PC-3 (cell line): Measurements from ENCODE around the gene SLC41A3. TPM values are rescaled to one million over a fixed set of nuclear protein-coding genes. Genes with fewer than 3 reads are reported as not detected.

Experiments used
- ATAC-seq: fragments of 200-7000 bp; cut with Tn5 transposase; 2 replicates; pipeline ENCODE4 v1.9.1; 2020; ENCODE audit warnings: mild to moderate bottlenecking, moderate library complexity
- BruUV-seq: library from RNA; stranded (reverse); fragments of 400-500 nt; replicated peaks from 2 replicates; lab custom pipeline; 2021; lab: Mats Ljungman, UMichigan
- CTCF ChIA-PET: fragments of 300-600 bp; sonication (Branson Sonifier 250); formaldehyde crosslinking; loops from one replicate; lab custom pipeline; 2022; ENCODE audit warnings: antibody characterized with exemption; lab: Charles Lee
- POLR2A ChIA-PET: fragments of 300-600 bp; sonication (Branson Sonifier 250); formaldehyde crosslinking; loops from one replicate; lab custom pipeline; 2022; ENCODE audit warnings: antibody characterized with exemption; ENCODE audit not compliant: unreplicated experiment; lab: Charles Lee
- DNase-seq: peaks from one replicate; pipeline ENCODE4 v3.0.0-alpha.2; 2015
- H2AFZ ChIP-seq: fragments of 300-600 bp; sonication (generic); 2 replicates; pipeline ENCODE4 v1.6.0; 2016; ENCODE audit warnings: antibody characterized with exemption, low read length
- H3F3A ChIP-seq: fragments of 300-600 bp; sonication (generic); one replicate; pipeline ENCODE4 v1.6.0; 2017; ENCODE audit warnings: antibody characterized with exemption, low read length, control low read depth, mild to moderate bottlenecking; ENCODE audit not compliant: unreplicated experiment
- H3K27ac ChIP-seq: fragments of 300-600 bp; sonication (generic); 2 replicates; pipeline ENCODE4 v1.5.1; 2016; ENCODE audit warnings: mild to moderate bottlenecking, low read length
- H3K27me3 ChIP-seq: fragments of 300-600 bp; sonication (generic); 2 replicates; pipeline ENCODE4 v1.6.1; 2016; ENCODE audit warnings: low read length, mixed read lengths
- H3K36me3 ChIP-seq: fragments of 300-600 bp; sonication (generic); 2 replicates; pipeline ENCODE4 v1.6.1; 2016; ENCODE audit warnings: low read depth, mixed run types, low read length, mixed read lengths
- H3K4me1 ChIP-seq: fragments of 300-600 bp; sonication (generic); 2 replicates; pipeline ENCODE4 v1.5.1; 2016; ENCODE audit warnings: low read length; ENCODE audit not compliant: insufficient read depth
- H3K4me2 ChIP-seq: fragments of 300-600 bp; sonication (generic); 2 replicates; pipeline ENCODE4 v1.6.0; 2016; ENCODE audit warnings: low read length
- H3K4me3 ChIP-seq: fragments of 300-600 bp; sonication (generic); 2 replicates; pipeline ENCODE4 v1.5.1; 2016; ENCODE audit warnings: mild to moderate bottlenecking, low read length, mixed read lengths
- H3K79me2 ChIP-seq: fragments of 300-600 bp; sonication (generic); 2 replicates; pipeline ENCODE4 v1.6.1; 2017; ENCODE audit warnings: low read length, mixed read lengths
- H3K9ac ChIP-seq: fragments of 300-600 bp; sonication (generic); 2 replicates; pipeline ENCODE4 v1.6.0; 2016; ENCODE audit warnings: mild to moderate bottlenecking, low read length
- H3K9me2 ChIP-seq: fragments of 300-600 bp; sonication (generic); replicated peaks from 2 replicates; pipeline ENCODE4 v1.6.1; 2016; ENCODE audit warnings: mixed run types, low read length, mixed read lengths
- H3K9me3 ChIP-seq: fragments of 300-600 bp; sonication (generic); 2 replicates; pipeline ENCODE4 v1.6.1; 2016; ENCODE audit warnings: low read length, mixed read lengths
- H4K20me1 ChIP-seq: fragments of 300-600 bp; sonication (generic); 2 replicates; pipeline ENCODE4 v1.6.1; 2016; ENCODE audit warnings: low read length, mixed read lengths
- CTCF ChIP-seq: fragments of 300-600 bp; sonication (generic); conservative IDR thresholded peaks from 2 replicates; pipeline ENCODE4 v1.5.1; 2017; ENCODE audit warnings: antibody characterized with exemption, low read depth, mild to moderate bottlenecking, low read length
- EZH2 ChIP-seq: fragments of 300-600 bp; sonication (generic); IDR thresholded peaks from one replicate; pipeline ENCODE4 v1.6.1; 2017; ENCODE audit warnings: antibody characterized with exemption, mild to moderate bottlenecking, low read length; ENCODE audit not compliant: unreplicated experiment
- EZH2phosphoT487 ChIP-seq: fragments of 300-600 bp; sonication (generic); IDR thresholded peaks from 2 replicates; pipeline ENCODE4 v1.6.1; 2018; ENCODE audit warnings: mild to moderate bottlenecking, antibody characterized with exemption, low read length, borderline replicate concordance
- intact Hi-C: fragments of 100-400 bp; cut with micrococcal nuclease; formaldehyde crosslinking; loops from 2 replicates; pipeline ENCODE4 v1.9.0; 2023
- total RNA-seq: library from RNA; depleted of rRNA; stranded (reverse); fragments of >200 nt; gene quantifications from 2 replicates; pipeline ENCODE4 v1.2.3, GENCODE V29; 2014

Gene SLC41A3
- total RNA-seq, 1 experiment from 2014 or later: 29.8 TPM

GRCh38 chr3:126108676-126109050 lies 24.7 kb upstream of the SLC41A3 start:
- Histone ChIP-seq H3K9ac (no peak overlapping the region), H2AFZ (no peak overlapping the region), H3F3A (no peaks in the 10 kb centered on the region), H3K9me2 (no peaks in the 10 kb centered on the region), H3K4me3 (no peak overlapping the region), H3K79me2 (no peaks in the 10 kb centered on the region), H3K27ac (no peak overlapping the region), H3K36me3 (no peaks in the 10 kb centered on the region), H4K20me1 (no peaks in the 10 kb centered on the region), H3K4me2 (no peak overlapping the region), H3K27me3 (no peaks in the 10 kb centered on the region), H3K9me3 (no peaks in the 10 kb centered on the region), H3K4me1 (no peaks in the 10 kb centered on the region)
- POLR2A ChIA-PET: no interaction called here
- TF ChIP-seq EZH2phosphoT487 (no peak), EZH2 (no peak), CTCF (no peak)
- ATAC-seq (no peak), DNase-seq (no peak)
- intact Hi-C loops: no loop called here
- CTCF ChIA-PET: no interaction called here
- no TSS peak for BruUV-seq

- H3K9me2 ChIP-seq: no peaks in the 10 kb centered on the region
- TF ChIP-seq EZH2phosphoT487 (no peak), CTCF (no peak), EZH2 (no peak)
- intact Hi-C loops: no loop called here
- ATAC-seq: no peak
- no peaks in the 10 kb centered on the region for H4K20me1 ChIP-seq
- H3K9me3 ChIP-seq: no peaks in the 10 kb centered on the region
- H3K27me3 ChIP-seq: no peaks in the 10 kb centered on the region
- POLR2A ChIA-PET: no interaction called here
- H3K4me3 ChIP-seq: no peak overlapping the region
- H3K36me3 ChIP-seq: no peaks in the 10 kb centered on the region
- H3K79me2 ChIP-seq: no peaks in the 10 kb centered on the region
- no TSS peak for BruUV-seq
- H2AFZ ChIP-seq: no peak overlapping the region
- no peaks in the 10 kb centered on the region for H3F3A ChIP-seq
- H3K27ac ChIP-seq: no peak overlapping the region
- no peak overlapping the region for H3K9ac ChIP-seq
- no peak for DNase-seq
- CTCF ChIA-PET: no interaction called here
- no peak overlapping the region for H3K4me2 ChIP-seq
- no peaks in the 10 kb centered on the region for H3K4me1 ChIP-seq
Measured at GRCh38 chr3:126107957-126108675, 24.2 kb upstream of the SLC41A3 start.

GRCh38 chr3:126107203-126107939 lies 23.4 kb upstream of the SLC41A3 start:
- Histone ChIP-seq H3K9me3 (no peaks in the 10 kb centered on the region), H3K27me3 (no peaks in the 10 kb centered on the region), H2AFZ (no peak overlapping the region), H3K79me2 (no peaks in the 10 kb centered on the region), H4K20me1 (no peaks in the 10 kb centered on the region), H3K27ac (no peak overlapping the region), H3K4me1 (no peaks in the 10 kb centered on the region), H3K4me2 (no peak overlapping the region), H3K36me3 (no peaks in the 10 kb centered on the region), H3K9ac (no peak overlapping the region), H3F3A (no peaks in the 10 kb centered on the region), H3K9me2 (no peaks in the 10 kb centered on the region), H3K4me3 (no peak overlapping the region)
- DNase-seq (no peak), ATAC-seq (no peak)
- no TSS peak for BruUV-seq
- no peak for TF ChIP-seq EZH2
- intact Hi-C loops: no loop called here
- POLR2A ChIA-PET: no interaction called here
- CTCF ChIA-PET: no interaction called here
